Uterus (tissue), 4 donors: ENCODE results near the gene USF1. TPM values are rescaled to one million over a fixed set of nuclear protein-coding genes. Genes with fewer than 3 reads are reported as not detected.

Experiments used
- DNase-seq, 2 donors: peaks; one replicate each; pipeline ENCODE4 v3.0.0-alpha.2; 2019 to 2020
- H3K27ac ChIP-seq, 2 donors: fragments of 200-600 bp; sonication (generic); 1 replicate in 1 of 2; 2 replicates in 1 of 2; pipeline ENCODE4 v1.5.1; 2016 to 2018
- H3K27me3 ChIP-seq, 2 donors: fragments of 200-600 bp; sonication (generic); one replicate each; pipeline ENCODE4 v1.5.1; 2018 to 2019; ENCODE audit warnings: control low read depth in 1 of 2
- H3K36me3 ChIP-seq, 2 donors: fragments of 200-600 bp; sonication (generic); one replicate each; pipeline ENCODE4 v1.5.1; 2019; ENCODE audit warnings: control low read depth in 1 of 2
- H3K4me1 ChIP-seq, 2 donors: fragments of 200-600 bp; sonication (generic); one replicate each; pipeline ENCODE4 v1.5.1; 2018 to 2019; ENCODE audit warnings: control low read depth in 1 of 2
- H3K4me3 ChIP-seq, 2 donors: fragments of 200-600 bp; sonication (generic); 1 replicate in 1 of 2; 2 replicates in 1 of 2; pipeline ENCODE4 v1.5.1; 2018 to 2019; ENCODE audit warnings: mild to moderate bottlenecking in 1 of 2
- H3K9me3 ChIP-seq, 2 donors: fragments of 200-600 bp; sonication (generic); one replicate each; pipeline ENCODE4 v1.5.1; 2019; ENCODE audit warnings: control low read depth in 1 of 2
- POLR2A ChIP-seq, 2 donors: fragments of 450-650 bp; IDR thresholded peaks; one replicate each; pipeline ENCODE4 v1.6.1; 2016; ENCODE audit warnings: antibody characterized with exemption in 2 of 2, mild to moderate bottlenecking in 1 of 2, moderate library complexity in 1 of 2
- intact Hi-C: fragments of 100-400 bp; cut with DNase I; formaldehyde crosslinking; loops from one replicate; pipeline ENCODE4 v1.15.1; 2023; ENCODE audit warnings: low total_unique reads
- total RNA-seq, 4 donors: library from RNA; depleted of rRNA in 3 of 4; stranded (reverse); fragments of >200 nt in 3 of 4; gene quantifications; one replicate each; pipeline versions ENCODE4 v1.1.0 to v1.2.4, GENCODE V29; 2014 to 2023
- TF ChIP-seq, protein P1 (sequence below), 4 experiments: fragments of 200-600 bp in 2 of 4; fragments of 450-650 bp in 2 of 4; sonication (generic) in 2 of 4; IDR thresholded peaks; one replicate each; pipeline ENCODE4 v1.5.1; 2016 to 2019; ENCODE audit warnings: antibody characterized with exemption in 4 of 4, mild to moderate bottlenecking in 2 of 4, moderate library complexity in 1 of 4
- donor health status: DM: yes; HTN: yes; CAD: no.

USF1 gene
- total RNA-seq, 4 donors from 2014 or later = 20.7 to 71.8 (median 44.2) TPM

DNA sequence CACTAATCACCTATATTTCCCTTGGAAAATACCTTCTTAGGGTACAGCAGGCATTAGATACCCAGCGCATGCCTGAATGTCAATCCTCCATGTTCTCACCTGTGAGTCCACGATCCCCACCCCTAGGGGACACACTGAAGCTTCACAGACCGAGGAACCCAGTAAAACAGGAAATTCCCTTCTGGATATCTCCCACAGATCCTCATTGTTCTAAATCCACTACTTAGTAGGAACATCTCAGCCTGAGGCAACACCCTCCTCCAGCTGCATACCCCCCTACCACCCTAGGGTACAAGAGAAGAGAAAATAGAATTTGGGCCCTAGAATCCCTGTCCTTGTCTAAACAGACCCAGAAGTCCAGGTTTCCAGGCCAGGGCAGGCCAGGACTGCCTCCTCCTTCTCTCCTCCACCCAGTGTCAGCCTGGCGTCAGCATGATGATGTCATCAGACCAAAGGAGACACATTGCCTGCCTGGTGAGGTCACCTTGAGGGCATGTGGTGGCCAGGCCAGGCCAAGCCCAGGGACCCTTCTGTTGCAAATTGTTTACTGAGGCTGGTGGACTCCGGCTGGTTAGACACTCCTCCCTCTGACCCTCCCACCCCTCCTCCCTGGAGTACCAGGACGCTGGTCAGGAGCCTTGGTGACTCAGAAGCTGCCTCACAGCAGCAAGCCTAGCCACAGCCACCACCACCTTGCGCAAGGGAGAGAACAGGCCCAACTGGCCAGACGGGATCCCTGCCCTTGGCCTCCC is 37.4 kb upstream of the USF1 start:
- H3K27ac ChIP-seq = no peak overlapping the region
- no peaks in the 10 kb centered on the region for H3K9me3 ChIP-seq
- H3K4me3 ChIP-seq = no peak overlapping the region

DNA sequence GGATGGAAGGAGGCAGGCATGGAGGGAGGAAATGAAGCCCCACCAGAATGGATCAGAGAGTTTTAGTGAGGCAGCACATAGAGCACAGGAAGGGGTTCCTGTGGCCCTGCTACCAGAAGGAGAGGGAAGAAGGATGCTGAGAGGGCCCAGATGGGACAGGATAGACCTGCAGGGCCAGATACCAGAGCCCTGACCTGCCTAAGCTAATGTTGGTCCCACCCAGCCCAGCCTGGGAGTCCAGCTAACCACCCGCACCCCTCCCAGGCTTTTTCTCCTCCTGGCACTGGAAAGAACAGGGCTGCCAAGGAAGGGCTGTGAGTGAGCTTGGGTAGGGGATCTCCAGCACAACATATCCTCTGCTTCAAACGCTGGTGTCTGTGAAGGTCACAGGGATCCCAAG is 36.7 kb upstream of the USF1 start:
- no peak for DNase-seq
- intact Hi-C loops = no loop called here
- Histone ChIP-seq H3K4me1 (no peaks in the 10 kb centered on the region), H3K27me3 (no peaks in the 10 kb centered on the region), H3K4me3 (no peak overlapping the region), H3K27ac (no peak overlapping the region), H3K36me3 (no peaks in the 10 kb centered on the region), H3K9me3 (no peaks in the 10 kb centered on the region)
- no peak for TF ChIP-seq POLR2A (IDR thresholded peaks at IDR 0.05)
- TF ChIP-seq, protein P1, sequence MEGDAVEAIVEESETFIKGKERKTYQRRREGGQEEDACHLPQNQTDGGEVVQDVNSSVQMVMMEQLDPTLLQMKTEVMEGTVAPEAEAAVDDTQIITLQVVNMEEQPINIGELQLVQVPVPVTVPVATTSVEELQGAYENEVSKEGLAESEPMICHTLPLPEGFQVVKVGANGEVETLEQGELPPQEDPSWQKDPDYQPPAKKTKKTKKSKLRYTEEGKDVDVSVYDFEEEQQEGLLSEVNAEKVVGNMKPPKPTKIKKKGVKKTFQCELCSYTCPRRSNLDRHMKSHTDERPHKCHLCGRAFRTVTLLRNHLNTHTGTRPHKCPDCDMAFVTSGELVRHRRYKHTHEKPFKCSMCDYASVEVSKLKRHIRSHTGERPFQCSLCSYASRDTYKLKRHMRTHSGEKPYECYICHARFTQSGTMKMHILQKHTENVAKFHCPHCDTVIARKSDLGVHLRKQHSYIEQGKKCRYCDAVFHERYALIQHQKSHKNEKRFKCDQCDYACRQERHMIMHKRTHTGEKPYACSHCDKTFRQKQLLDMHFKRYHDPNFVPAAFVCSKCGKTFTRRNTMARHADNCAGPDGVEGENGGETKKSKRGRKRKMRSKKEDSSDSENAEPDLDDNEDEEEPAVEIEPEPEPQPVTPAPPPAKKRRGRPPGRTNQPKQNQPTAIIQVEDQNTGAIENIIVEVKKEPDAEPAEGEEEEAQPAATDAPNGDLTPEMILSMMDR (IDR thresholded peaks at IDR 0.05) = no peak

More for the DNA sequence above, 37.4 kb upstream of the USF1 start:
- intact Hi-C loops = no loop called here
- no peak for TF ChIP-seq POLR2A (IDR thresholded peaks at IDR 0.05)
- TF ChIP-seq, protein P1 (IDR thresholded peaks at IDR 0.05) = no peak
- H3K36me3 ChIP-seq = no peaks in the 10 kb centered on the region
- no peaks in the 10 kb centered on the region for H3K4me1 ChIP-seq
- DNase-seq = peak in 1 of 2 donors; percentile 28
- no peaks in the 10 kb centered on the region for H3K27me3 ChIP-seq

- Histone ChIP-seq H3K27me3 (no peaks in the 10 kb centered on the region), H3K27ac (no peak overlapping the region), H3K9me3 (no peaks in the 10 kb centered on the region), H3K4me3 (no peak overlapping the region), H3K36me3 (no peaks in the 10 kb centered on the region), H3K4me1 (no peaks in the 10 kb centered on the region)
- TF ChIP-seq, protein P1 (IDR thresholded peaks at IDR 0.05) = no peak
- TF ChIP-seq POLR2A (IDR thresholded peaks at IDR 0.05) = no peak
- DNase-seq = no peak
- intact Hi-C loops = no loop called here
Measured at GRCh38 chr1:161081519-161081918, 35.7 kb upstream of the USF1 start.

GRCh38 chr1:161080441-161081405 is 34.9 kb upstream of the USF1 start:
- H3K27ac ChIP-seq = no peak overlapping the region
- TF ChIP-seq, protein P1 (IDR thresholded peaks at IDR 0.05) = no peak
- H3K4me1 ChIP-seq = no peaks in the 10 kb centered on the region
- H3K9me3 ChIP-seq = no peaks in the 10 kb centered on the region
- DNase-seq = no peak
- H3K4me3 ChIP-seq = no peak overlapping the region
- no peaks in the 10 kb centered on the region for H3K36me3 ChIP-seq
- no peaks in the 10 kb centered on the region for H3K27me3 ChIP-seq
- intact Hi-C loops = no loop called here
